AG10803 (cell line): ENCODE data around the gene ATRX.

Experiments
- DNase-seq: peaks from one replicate; pipeline ENCODE4 v3.0.0; 2010; ENCODE audit warnings: low read depth
- H3K4me3 ChIP-seq: 2 replicates; pipeline ENCODE4 v1.5.1; 2011; ENCODE audit warnings: mild to moderate bottlenecking, low read length, control low read depth
- CTCF ChIP-seq: conservative IDR thresholded peaks from 2 replicates; pipeline ENCODE4 v1.5.1; 2011; ENCODE audit warnings: mild to moderate bottlenecking, low read length, control low read depth, inconsistent platforms

ATRX gene

GRCh38 chrX:77723681-77724080 is 62.3 kb downstream of the ATRX start:
- no peak overlapping the region for H3K4me3 ChIP-seq
- no peak for TF ChIP-seq CTCF
- DNase-seq: no peak

- no peak overlapping the region for H3K4me3 ChIP-seq
- TF ChIP-seq CTCF: no peak
- DNase-seq: no peak
Measured at GRCh38 chrX:77719388-77719787, 66.6 kb downstream of the ATRX start.

GRCh38 chrX:77704881-77705280 is 81.1 kb downstream of the ATRX start:
- TF ChIP-seq CTCF: no peak
- DNase-seq: no peak
- H3K4me3 ChIP-seq: no peak overlapping the region

GRCh38 chrX:77698242-77698641 is 87.8 kb downstream of the ATRX start:
- no peak for TF ChIP-seq CTCF
- no peak for DNase-seq
- H3K4me3 ChIP-seq: no peak overlapping the region

- no peak for TF ChIP-seq CTCF
- DNase-seq: no peak
- H3K4me3 ChIP-seq: no peak overlapping the region
Measured at GRCh38 chrX:77694491-77694890, 91.5 kb downstream of the ATRX start.

GRCh38 chrX:77693594-77693993 is 92.4 kb downstream of the ATRX start:
- no peak overlapping the region for H3K4me3 ChIP-seq
- TF ChIP-seq CTCF: no peak
- no peak for DNase-seq

- TF ChIP-seq CTCF: no peak
- no peak for DNase-seq
- H3K4me3 ChIP-seq: no peak overlapping the region
Measured at GRCh38 chrX:77691916-77692315, 94.1 kb downstream of the ATRX start.
